Osteoblast (primary cell): ENCODE measurements around the gene YAE1. TPM values are rescaled to one million over a fixed set of nuclear protein-coding genes. Genes with fewer than 3 reads are reported as not detected.

ENCODE experiments used
- DNase-seq: peaks from one replicate; pipeline ENCODE4 v3.0.0; 2011; ENCODE audit warnings: low spot score, mixed read lengths; ENCODE audit not compliant: insufficient read length; ENCODE audit errors: missing footprints
- H2AFZ ChIP-seq: 2 replicates; pipeline ENCODE4 v1.6.0; 2011; ENCODE audit warnings: mild to moderate bottlenecking, low read length
- H3K27ac ChIP-seq: 2 replicates; pipeline ENCODE4 v1.5.1; 2011; ENCODE audit warnings: mild to moderate bottlenecking, low read depth, low read length, moderate library complexity
- H3K27me3 ChIP-seq: 2 replicates; pipeline ENCODE4 v1.6.0; 2012; ENCODE audit warnings: mild to moderate bottlenecking, control low read depth, inconsistent platforms, low read length, moderate library complexity; ENCODE audit not compliant: insufficient read depth
- H3K36me3 ChIP-seq: 2 replicates; pipeline ENCODE4 v1.5.1; 2011; ENCODE audit warnings: mild to moderate bottlenecking, low read length, control low read depth, moderate library complexity; ENCODE audit not compliant: insufficient read depth
- H3K4me1 ChIP-seq: 2 replicates; pipeline ENCODE4 v1.5.1; 2011; ENCODE audit warnings: mild to moderate bottlenecking, low read length, control low read depth, moderate library complexity; ENCODE audit not compliant: insufficient read depth
- H3K4me2 ChIP-seq: 2 replicates; pipeline ENCODE4 v1.6.0; 2011; ENCODE audit warnings: mild to moderate bottlenecking, low read length; ENCODE audit not compliant: insufficient read depth
- H3K4me3 ChIP-seq: fragments of 200-600 bp; sonication (generic); 3 replicates; pipeline ENCODE4 v1.5.1; 2012; ENCODE audit warnings: mild to moderate bottlenecking, low read length, inconsistent platforms; ENCODE audit not compliant: insufficient read depth
- H3K79me2 ChIP-seq: 2 replicates; pipeline ENCODE4 v1.6.0; 2012; ENCODE audit warnings: mild to moderate bottlenecking, low read length, control low read depth, inconsistent platforms; ENCODE audit not compliant: insufficient read depth
- H3K9me3 ChIP-seq: 2 replicates; pipeline ENCODE4 v1.5.1; 2011; ENCODE audit warnings: low read depth, low read length, control low read depth
- H4K20me1 ChIP-seq: 2 replicates; pipeline ENCODE4 v1.6.0; 2012; ENCODE audit warnings: mild to moderate bottlenecking, low read length, control low read depth; ENCODE audit not compliant: insufficient read depth
- total RNA-seq: library from RNA; depleted of rRNA; stranded (reverse); fragments of >200 nt; gene quantifications from 2 replicates; pipeline ENCODE4 v1.2.3, GENCODE V29; 2012
- TF ChIP-seq, protein P1 (sequence below): IDR thresholded peaks from 2 replicates; pipeline ENCODE4 v1.5.1; 2011; ENCODE audit warnings: mild to moderate bottlenecking, low read depth, low read length, moderate library complexity; ENCODE audit errors: extremely low read depth

YAE1 gene
- total RNA-seq, 1 donor: 29.0 TPM

DNA sequence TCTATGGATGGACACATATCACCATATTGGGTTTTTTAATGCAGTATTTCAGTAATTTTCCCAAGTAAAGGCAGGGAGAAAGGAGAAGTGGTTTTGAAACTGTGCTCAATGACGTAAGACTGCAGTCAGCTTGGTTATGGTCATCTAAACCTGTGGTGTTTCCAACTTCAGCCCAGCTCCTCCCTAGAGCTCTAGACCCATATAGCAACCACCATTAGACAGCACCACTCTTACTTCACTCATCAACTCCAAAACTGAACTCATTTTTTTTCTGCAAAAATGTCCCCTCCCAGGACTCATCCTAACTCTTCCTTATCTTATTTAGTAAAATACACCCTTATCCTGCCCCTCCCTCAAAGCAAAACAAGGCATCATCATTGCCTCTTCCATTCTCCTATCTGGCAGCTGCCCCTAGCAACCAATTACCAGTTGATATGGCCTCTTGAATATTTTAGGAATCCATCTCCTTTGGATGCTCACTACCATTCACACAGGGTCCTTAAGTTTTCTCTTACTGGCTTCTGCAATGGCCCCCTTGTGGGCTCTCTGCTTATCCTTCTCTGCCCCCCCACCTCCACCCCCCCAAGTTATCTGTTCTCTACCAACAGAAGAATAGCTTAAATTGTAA, 55.7 kb downstream of the YAE1 start:
- H3K4me1 ChIP-seq: peaks cover 44% of the 10 kb centered on the region
- TF ChIP-seq, protein P1, sequence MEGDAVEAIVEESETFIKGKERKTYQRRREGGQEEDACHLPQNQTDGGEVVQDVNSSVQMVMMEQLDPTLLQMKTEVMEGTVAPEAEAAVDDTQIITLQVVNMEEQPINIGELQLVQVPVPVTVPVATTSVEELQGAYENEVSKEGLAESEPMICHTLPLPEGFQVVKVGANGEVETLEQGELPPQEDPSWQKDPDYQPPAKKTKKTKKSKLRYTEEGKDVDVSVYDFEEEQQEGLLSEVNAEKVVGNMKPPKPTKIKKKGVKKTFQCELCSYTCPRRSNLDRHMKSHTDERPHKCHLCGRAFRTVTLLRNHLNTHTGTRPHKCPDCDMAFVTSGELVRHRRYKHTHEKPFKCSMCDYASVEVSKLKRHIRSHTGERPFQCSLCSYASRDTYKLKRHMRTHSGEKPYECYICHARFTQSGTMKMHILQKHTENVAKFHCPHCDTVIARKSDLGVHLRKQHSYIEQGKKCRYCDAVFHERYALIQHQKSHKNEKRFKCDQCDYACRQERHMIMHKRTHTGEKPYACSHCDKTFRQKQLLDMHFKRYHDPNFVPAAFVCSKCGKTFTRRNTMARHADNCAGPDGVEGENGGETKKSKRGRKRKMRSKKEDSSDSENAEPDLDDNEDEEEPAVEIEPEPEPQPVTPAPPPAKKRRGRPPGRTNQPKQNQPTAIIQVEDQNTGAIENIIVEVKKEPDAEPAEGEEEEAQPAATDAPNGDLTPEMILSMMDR: no peak
- H3K4me3 ChIP-seq: no peak overlapping the region
- no peaks in the 10 kb centered on the region for H3K36me3 ChIP-seq
- no peaks in the 10 kb centered on the region for H3K9me3 ChIP-seq
- H3K4me2 ChIP-seq: peak overlapping the region; percentile 83
- H2AFZ ChIP-seq: no peak overlapping the region
- peaks cover 35% of the 10 kb centered on the region for H3K79me2 ChIP-seq
- DNase-seq: no peak
- no peaks in the 10 kb centered on the region for H3K27me3 ChIP-seq
- H4K20me1 ChIP-seq: peaks cover 18% of the 10 kb centered on the region
- peak overlapping the region; percentile 98 for H3K27ac ChIP-seq

Other genes starting within 250 kb of the YAE1 start
- gene RALA, start 57.2 kb downstream of the YAE1 start, total RNA-seq: 38.4 and 44.5 TPM in 2 replicates